Measurements from ENCODE around the gene TMEM40.

DNA sequence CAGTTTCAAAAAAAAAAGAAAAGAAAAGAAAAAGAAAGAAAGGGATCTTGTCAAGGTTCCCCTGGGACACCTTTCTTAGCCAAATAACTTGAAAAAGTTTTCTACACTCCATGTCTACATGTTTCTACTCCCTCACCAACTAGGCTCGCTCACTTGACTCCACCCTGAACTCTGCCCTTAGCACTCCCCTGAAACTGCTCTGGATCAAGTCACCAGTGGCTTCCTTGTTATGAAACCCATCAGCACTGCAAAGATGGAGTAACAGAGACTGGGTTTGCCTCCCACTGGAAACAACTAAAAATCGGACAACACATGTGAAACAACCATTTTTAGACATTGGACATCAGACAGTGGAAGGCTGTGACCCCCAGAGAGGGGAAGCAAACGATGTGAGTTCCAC, 36.8 kb downstream of the TMEM40 start:
- TF ChIP-seq, protein P1, sequence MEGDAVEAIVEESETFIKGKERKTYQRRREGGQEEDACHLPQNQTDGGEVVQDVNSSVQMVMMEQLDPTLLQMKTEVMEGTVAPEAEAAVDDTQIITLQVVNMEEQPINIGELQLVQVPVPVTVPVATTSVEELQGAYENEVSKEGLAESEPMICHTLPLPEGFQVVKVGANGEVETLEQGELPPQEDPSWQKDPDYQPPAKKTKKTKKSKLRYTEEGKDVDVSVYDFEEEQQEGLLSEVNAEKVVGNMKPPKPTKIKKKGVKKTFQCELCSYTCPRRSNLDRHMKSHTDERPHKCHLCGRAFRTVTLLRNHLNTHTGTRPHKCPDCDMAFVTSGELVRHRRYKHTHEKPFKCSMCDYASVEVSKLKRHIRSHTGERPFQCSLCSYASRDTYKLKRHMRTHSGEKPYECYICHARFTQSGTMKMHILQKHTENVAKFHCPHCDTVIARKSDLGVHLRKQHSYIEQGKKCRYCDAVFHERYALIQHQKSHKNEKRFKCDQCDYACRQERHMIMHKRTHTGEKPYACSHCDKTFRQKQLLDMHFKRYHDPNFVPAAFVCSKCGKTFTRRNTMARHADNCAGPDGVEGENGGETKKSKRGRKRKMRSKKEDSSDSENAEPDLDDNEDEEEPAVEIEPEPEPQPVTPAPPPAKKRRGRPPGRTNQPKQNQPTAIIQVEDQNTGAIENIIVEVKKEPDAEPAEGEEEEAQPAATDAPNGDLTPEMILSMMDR (conservative IDR thresholded peaks at IDR 0.05), result no peak
- TF ChIP-seq EZH2 (IDR thresholded peaks at IDR 0.05; ENCODE audit: low read depth), result no peak
